Measurements from ENCODE around the gene SPINK4.

SPINK4 gene

GRCh38 chr9:33246269-33246860 is 6.4 kb downstream of the SPINK4 start:
- H3K4me3 ChIP-seq (ENCODE audit: low read length): no peak overlapping the region
- peaks cover 5% of the 10 kb centered on the region for H3K27me3 ChIP-seq (replicated peaks; ENCODE audit: control insufficient read depth, insufficient read depth, low read length)
- DNase-seq (ENCODE audit: low read depth): no peak
- no peak overlapping the region for H3K9ac ChIP-seq (ENCODE audit: low read length)
- H3K4me1 ChIP-seq (ENCODE audit: control insufficient read depth, insufficient read depth, low read length): peaks cover 7% of the 10 kb centered on the region
- no peaks in the 10 kb centered on the region for H3K36me3 ChIP-seq (ENCODE audit: control insufficient read depth, insufficient read depth, low read length, severe bottlenecking)
- H3K9me3 ChIP-seq (ENCODE audit: control insufficient read depth, low read length): no peaks in the 10 kb centered on the region

- no peak overlapping the region for H3K4me3 ChIP-seq (ENCODE audit: low read length)
- no peaks in the 10 kb centered on the region for H3K9me3 ChIP-seq (ENCODE audit: control insufficient read depth, low read length)
- peaks cover 16% of the 10 kb centered on the region for H3K36me3 ChIP-seq (ENCODE audit: control insufficient read depth, insufficient read depth, low read length, severe bottlenecking)
- no peaks in the 10 kb centered on the region for H3K27me3 ChIP-seq (replicated peaks; ENCODE audit: control insufficient read depth, insufficient read depth, low read length)
- H3K9ac ChIP-seq (ENCODE audit: low read length): no peak overlapping the region
- DNase-seq (ENCODE audit: low read depth): no peak
- H3K4me1 ChIP-seq (ENCODE audit: control insufficient read depth, insufficient read depth, low read length): peaks cover 7% of the 10 kb centered on the region
These were observed 8.6 kb downstream of the SPINK4 start for GRCh38 chr9:33248606-33249005.

- H3K4me3 ChIP-seq (ENCODE audit: low read length): no peak overlapping the region
These were observed 9.2 kb downstream of the SPINK4 start for GRCh38 chr9:33249087-33249658.

GRCh38 chr9:33249983-33250382 is 10.0 kb downstream of the SPINK4 start:
- Histone ChIP-seq H3K27me3 (replicated peaks; ENCODE audit: control insufficient read depth, insufficient read depth, low read length) (no peaks in the 10 kb centered on the region), H3K9ac (ENCODE audit: low read length) (no peak overlapping the region), H3K9me3 (ENCODE audit: control insufficient read depth, low read length) (no peaks in the 10 kb centered on the region), H3K4me1 (ENCODE audit: control insufficient read depth, insufficient read depth, low read length) (peaks cover 7% of the 10 kb centered on the region), H3K4me3 (ENCODE audit: low read length) (no peak overlapping the region), H3K36me3 (ENCODE audit: control insufficient read depth, insufficient read depth, low read length, severe bottlenecking) (peaks cover 28% of the 10 kb centered on the region)
- DNase-seq (ENCODE audit: low read depth): no peak

More at GRCh38 chr9:33249087-33249658, 9.2 kb downstream of the SPINK4 start:
- peaks cover 7% of the 10 kb centered on the region for H3K4me1 ChIP-seq (ENCODE audit: control insufficient read depth, insufficient read depth, low read length)
- H3K9me3 ChIP-seq (ENCODE audit: control insufficient read depth, low read length): no peaks in the 10 kb centered on the region
- peaks cover 20% of the 10 kb centered on the region for H3K36me3 ChIP-seq (ENCODE audit: control insufficient read depth, insufficient read depth, low read length, severe bottlenecking)
- DNase-seq (ENCODE audit: low read depth): no peak
- no peak overlapping the region for H3K9ac ChIP-seq (ENCODE audit: low read length)
- no peaks in the 10 kb centered on the region for H3K27me3 ChIP-seq (replicated peaks; ENCODE audit: control insufficient read depth, insufficient read depth, low read length)

- peak; percentile 59 for DNase-seq (ENCODE audit: low read depth)
- peak overlapping the region; percentile 27 for H3K9ac ChIP-seq (ENCODE audit: low read length)
- no peaks in the 10 kb centered on the region for H3K27me3 ChIP-seq (replicated peaks; ENCODE audit: control insufficient read depth, insufficient read depth, low read length)
- no peaks in the 10 kb centered on the region for H3K9me3 ChIP-seq (ENCODE audit: control insufficient read depth, low read length)
- H3K4me3 ChIP-seq (ENCODE audit: low read length): no peak overlapping the region
- H3K36me3 ChIP-seq (ENCODE audit: control insufficient read depth, insufficient read depth, low read length, severe bottlenecking): peaks cover 33% of the 10 kb centered on the region
- H3K4me1 ChIP-seq (ENCODE audit: control insufficient read depth, insufficient read depth, low read length): peaks cover 7% of the 10 kb centered on the region
These were observed 10.6 kb downstream of the SPINK4 start for GRCh38 chr9:33250458-33250995.

- H3K4me1 ChIP-seq (ENCODE audit: control insufficient read depth, insufficient read depth, low read length): peaks cover 7% of the 10 kb centered on the region
- no peak overlapping the region for H3K9ac ChIP-seq (ENCODE audit: low read length)
These were observed 14.2 kb downstream of the SPINK4 start for GRCh38 chr9:33254211-33254610.

GRCh38 chr9:33255014-33255413 is 15.0 kb downstream of the SPINK4 start:
- peaks cover 76% of the 10 kb centered on the region for H3K36me3 ChIP-seq (ENCODE audit: control insufficient read depth, insufficient read depth, low read length, severe bottlenecking)
- DNase-seq (ENCODE audit: low read depth): no peak
- no peaks in the 10 kb centered on the region for H3K27me3 ChIP-seq (replicated peaks; ENCODE audit: control insufficient read depth, insufficient read depth, low read length)
- H3K9ac ChIP-seq (ENCODE audit: low read length): no peak overlapping the region
- H3K9me3 ChIP-seq (ENCODE audit: control insufficient read depth, low read length): no peaks in the 10 kb centered on the region
- H3K4me1 ChIP-seq (ENCODE audit: control insufficient read depth, insufficient read depth, low read length): peaks cover 7% of the 10 kb centered on the region
- no peak overlapping the region for H3K4me3 ChIP-seq (ENCODE audit: low read length)

More at GRCh38 chr9:33254211-33254610, 14.2 kb downstream of the SPINK4 start:
- no peak for DNase-seq (ENCODE audit: low read depth)
- H3K27me3 ChIP-seq (replicated peaks; ENCODE audit: control insufficient read depth, insufficient read depth, low read length): no peaks in the 10 kb centered on the region
- no peak overlapping the region for H3K4me3 ChIP-seq (ENCODE audit: low read length)
- peaks cover 68% of the 10 kb centered on the region for H3K36me3 ChIP-seq (ENCODE audit: control insufficient read depth, insufficient read depth, low read length, severe bottlenecking)
- H3K9me3 ChIP-seq (ENCODE audit: control insufficient read depth, low read length): no peaks in the 10 kb centered on the region

GRCh38 chr9:33255471-33255870 is 15.5 kb downstream of the SPINK4 start:
- Histone ChIP-seq H3K4me1 (ENCODE audit: control insufficient read depth, insufficient read depth, low read length) (peaks cover 4% of the 10 kb centered on the region), H3K4me3 (ENCODE audit: low read length) (no peak overlapping the region), H3K27me3 (replicated peaks; ENCODE audit: control insufficient read depth, insufficient read depth, low read length) (no peaks in the 10 kb centered on the region), H3K36me3 (ENCODE audit: control insufficient read depth, insufficient read depth, low read length, severe bottlenecking) (peaks cover 81% of the 10 kb centered on the region), H3K9me3 (ENCODE audit: control insufficient read depth, low read length) (no peaks in the 10 kb centered on the region), H3K9ac (ENCODE audit: low read length) (no peak overlapping the region)
- no peak for DNase-seq (ENCODE audit: low read depth)

GRCh38 chr9:33256236-33256635 is 16.3 kb downstream of the SPINK4 start:
- no peak overlapping the region for H3K9ac ChIP-seq (ENCODE audit: low read length)
- peaks cover 89% of the 10 kb centered on the region for H3K36me3 ChIP-seq (ENCODE audit: control insufficient read depth, insufficient read depth, low read length, severe bottlenecking)
- H3K9me3 ChIP-seq (ENCODE audit: control insufficient read depth, low read length): no peaks in the 10 kb centered on the region
- no peak overlapping the region for H3K4me3 ChIP-seq (ENCODE audit: low read length)
- no peaks in the 10 kb centered on the region for H3K27me3 ChIP-seq (replicated peaks; ENCODE audit: control insufficient read depth, insufficient read depth, low read length)
- no peaks in the 10 kb centered on the region for H3K4me1 ChIP-seq (ENCODE audit: control insufficient read depth, insufficient read depth, low read length)
- no peak for DNase-seq (ENCODE audit: low read depth)

GRCh38 chr9:33257276-33257675 is 17.3 kb downstream of the SPINK4 start:
- Histone ChIP-seq H3K9me3 (ENCODE audit: control insufficient read depth, low read length) (no peaks in the 10 kb centered on the region), H3K4me1 (ENCODE audit: control insufficient read depth, insufficient read depth, low read length) (no peaks in the 10 kb centered on the region), H3K36me3 (ENCODE audit: control insufficient read depth, insufficient read depth, low read length, severe bottlenecking) (peaks cover 95% of the 10 kb centered on the region), H3K27me3 (replicated peaks; ENCODE audit: control insufficient read depth, insufficient read depth, low read length) (no peaks in the 10 kb centered on the region), H3K4me3 (ENCODE audit: low read length) (no peak overlapping the region), H3K9ac (ENCODE audit: low read length) (no peak overlapping the region)
- DNase-seq (ENCODE audit: low read depth): no peak

- Histone ChIP-seq H3K36me3 (ENCODE audit: control insufficient read depth, insufficient read depth, low read length, severe bottlenecking) (peaks cover 65% of the 10 kb centered on the region), H3K4me3 (ENCODE audit: low read length) (no peak overlapping the region), H3K4me1 (ENCODE audit: control insufficient read depth, insufficient read depth, low read length) (peaks cover 9% of the 10 kb centered on the region), H3K9ac (ENCODE audit: low read length) (no peak overlapping the region), H3K9me3 (ENCODE audit: control insufficient read depth, low read length) (no peaks in the 10 kb centered on the region), H3K27me3 (replicated peaks; ENCODE audit: control insufficient read depth, insufficient read depth, low read length) (no peaks in the 10 kb centered on the region)
- DNase-seq (ENCODE audit: low read depth): no peak
These were observed 20.4 kb downstream of the SPINK4 start for GRCh38 chr9:33260372-33260771.
